Measurements from ENCODE around the gene SEM1. TPM values are rescaled to one million over a fixed set of nuclear protein-coding genes. Genes with fewer than 3 reads are reported as not detected.

SEM1 gene
- total and polyA plus RNA-seq, 7 donors = 16.3 to 102 (median 37.0) TPM

DNA sequence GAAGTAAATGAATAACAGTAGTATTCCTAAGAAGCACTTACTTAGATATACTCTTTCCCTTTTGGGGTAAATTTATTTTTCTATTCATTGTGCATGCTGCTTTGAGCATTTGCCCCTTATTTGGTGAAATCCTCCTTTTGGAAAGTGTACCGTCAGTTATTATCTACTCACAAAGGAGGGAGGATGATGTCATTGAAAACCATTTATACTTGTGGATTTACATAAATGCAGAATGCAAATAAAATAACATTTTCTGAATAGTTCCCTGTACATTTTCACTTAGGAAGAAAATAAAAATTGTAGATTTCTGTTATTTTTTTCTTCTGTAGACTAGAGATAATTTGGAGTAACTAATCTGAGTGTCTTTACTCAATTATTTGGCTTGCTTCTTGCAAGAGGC lies 29.5 kb upstream of the SEM1 start:
- H3K9me3 ChIP-seq = no peaks in the 10 kb centered on the region
- 46 to 75% methylated on average over 1 of the region's 1 CpG for WGBS, 2 donors
- TF ChIP-seq POLR2AphosphoS5 (IDR thresholded peaks at IDR 0.05) (no peak), POLR2A (IDR thresholded peaks at IDR 0.05) (no peak), EP300 (IDR thresholded peaks at IDR 0.05) (no peak)
- TF ChIP-seq, protein P1, sequence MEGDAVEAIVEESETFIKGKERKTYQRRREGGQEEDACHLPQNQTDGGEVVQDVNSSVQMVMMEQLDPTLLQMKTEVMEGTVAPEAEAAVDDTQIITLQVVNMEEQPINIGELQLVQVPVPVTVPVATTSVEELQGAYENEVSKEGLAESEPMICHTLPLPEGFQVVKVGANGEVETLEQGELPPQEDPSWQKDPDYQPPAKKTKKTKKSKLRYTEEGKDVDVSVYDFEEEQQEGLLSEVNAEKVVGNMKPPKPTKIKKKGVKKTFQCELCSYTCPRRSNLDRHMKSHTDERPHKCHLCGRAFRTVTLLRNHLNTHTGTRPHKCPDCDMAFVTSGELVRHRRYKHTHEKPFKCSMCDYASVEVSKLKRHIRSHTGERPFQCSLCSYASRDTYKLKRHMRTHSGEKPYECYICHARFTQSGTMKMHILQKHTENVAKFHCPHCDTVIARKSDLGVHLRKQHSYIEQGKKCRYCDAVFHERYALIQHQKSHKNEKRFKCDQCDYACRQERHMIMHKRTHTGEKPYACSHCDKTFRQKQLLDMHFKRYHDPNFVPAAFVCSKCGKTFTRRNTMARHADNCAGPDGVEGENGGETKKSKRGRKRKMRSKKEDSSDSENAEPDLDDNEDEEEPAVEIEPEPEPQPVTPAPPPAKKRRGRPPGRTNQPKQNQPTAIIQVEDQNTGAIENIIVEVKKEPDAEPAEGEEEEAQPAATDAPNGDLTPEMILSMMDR (IDR thresholded peaks at IDR 0.05) = no peak
- DNase-seq = no peak
- no peak overlapping the region for H3K4me3 ChIP-seq
- intact Hi-C loops (cut with DNase I) = no loop called here
- no peaks in the 10 kb centered on the region for H3K4me1 ChIP-seq
- H3K27me3 ChIP-seq = peaks cover 0 to 8% (median 0%) of the 10 kb centered on the region in 3 donors
- H3K36me3 ChIP-seq = no peaks in the 10 kb centered on the region
- no peak overlapping the region for H3K27ac ChIP-seq

DNA sequence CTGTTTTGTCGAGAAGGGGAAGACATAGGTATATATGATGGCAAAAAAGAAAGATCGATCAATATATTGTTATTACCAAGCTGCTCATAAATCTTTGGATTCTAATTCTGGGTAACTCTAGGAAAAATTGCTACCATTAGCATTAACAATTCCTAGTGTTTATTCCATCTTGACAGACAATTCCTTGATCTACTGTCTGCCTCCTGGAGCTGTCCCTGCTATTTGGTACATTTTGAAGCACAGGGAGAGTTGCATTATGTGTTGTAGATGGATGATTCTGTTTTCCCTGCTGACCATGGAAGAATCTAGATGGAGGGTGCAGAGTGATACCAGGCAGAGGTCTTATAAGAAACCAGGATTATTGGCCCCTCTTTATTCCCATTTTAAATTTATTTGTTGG lies 29.1 kb upstream of the SEM1 start:
- intact Hi-C loops (cut with DNase I) = no loop called here
- WGBS, 2 donors = 87 to 88% methylated on average over 2 of the region's 2 CpGs
- DNase-seq = no peak

DNA sequence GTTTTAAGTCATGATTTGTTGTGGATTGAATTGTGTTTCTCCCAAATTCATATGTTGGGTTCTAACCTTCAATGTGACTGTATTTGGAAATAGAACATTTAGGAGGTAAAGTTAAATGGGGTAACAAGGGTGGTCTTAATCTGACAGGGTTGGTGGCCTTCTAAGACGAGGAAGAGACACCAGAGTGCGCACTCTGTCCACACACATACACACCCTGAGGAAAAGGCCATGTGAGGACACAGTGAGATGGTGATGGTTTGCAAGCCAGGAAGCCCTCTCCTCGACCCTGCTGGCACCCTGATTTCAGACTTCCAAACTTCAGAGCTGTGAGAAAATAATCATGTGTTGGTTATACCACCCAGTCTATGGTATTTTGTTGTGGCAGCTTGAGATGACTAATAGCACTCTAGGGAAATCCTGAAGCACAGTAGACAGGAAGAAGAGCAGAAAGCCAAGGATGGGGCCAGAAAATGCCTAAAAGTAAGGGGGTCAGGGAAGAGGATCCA lies 28.0 kb upstream of the SEM1 start:
- no peak for TF ChIP-seq POLR2AphosphoS5 (IDR thresholded peaks at IDR 0.05)
- no peak for TF ChIP-seq EP300 (IDR thresholded peaks at IDR 0.05)
- TF ChIP-seq, protein P1 (IDR thresholded peaks at IDR 0.05) = no peak
- no peak for TF ChIP-seq POLR2A (IDR thresholded peaks at IDR 0.05)
- Histone ChIP-seq H3K27me3 (peaks cover 0 to 8% (median 0%) of the 10 kb centered on the region in 3 donors), H3K27ac (no peak overlapping the region), H3K4me1 (no peaks in the 10 kb centered on the region), H3K36me3 (no peaks in the 10 kb centered on the region), H3K9me3 (no peaks in the 10 kb centered on the region), H3K4me3 (no peak overlapping the region)
- intact Hi-C loops (cut with DNase I) = no loop called here
- 55 to 67% methylated on average over 3 of the region's 3 CpGs for WGBS, 2 donors
- no peak for DNase-seq

More for the DNA sequence above, 29.1 kb upstream of the SEM1 start:
- TF ChIP-seq EP300 (IDR thresholded peaks at IDR 0.05) = no peak
- TF ChIP-seq POLR2AphosphoS5 (IDR thresholded peaks at IDR 0.05) = no peak
- TF ChIP-seq, protein P1 (IDR thresholded peaks at IDR 0.05) = no peak
- TF ChIP-seq POLR2A (IDR thresholded peaks at IDR 0.05) = no peak
- H3K9me3 ChIP-seq = no peaks in the 10 kb centered on the region
- no peaks in the 10 kb centered on the region for H3K4me1 ChIP-seq
- H3K36me3 ChIP-seq = no peaks in the 10 kb centered on the region
- H3K27me3 ChIP-seq = peaks cover 0 to 8% (median 0%) of the 10 kb centered on the region in 3 donors
- no peak overlapping the region for H3K27ac ChIP-seq
- H3K4me3 ChIP-seq = no peak overlapping the region

DNA sequence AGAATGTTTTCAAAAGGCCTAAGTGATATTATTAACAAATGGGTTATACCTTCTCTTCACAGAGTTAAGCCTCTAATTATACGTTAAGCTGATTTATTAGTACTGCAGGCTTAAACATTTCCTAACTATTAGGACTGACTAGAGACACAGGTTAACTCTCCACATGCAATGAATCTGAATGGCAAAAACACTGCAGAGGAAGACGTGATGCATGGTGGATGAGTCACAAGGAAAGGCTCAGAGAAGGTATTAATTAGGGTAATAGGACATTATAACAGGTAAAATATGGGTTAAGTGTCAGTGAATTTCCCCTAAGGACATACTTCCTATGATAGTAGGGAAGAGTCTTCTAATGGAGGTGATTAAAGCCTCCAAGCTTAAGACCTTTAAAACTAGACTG lies 24.7 kb upstream of the SEM1 start:
- Histone ChIP-seq H3K27me3 (peaks cover 0 to 3% (median 0%) of the 10 kb centered on the region in 3 donors), H3K27ac (no peak overlapping the region), H3K36me3 (no peaks in the 10 kb centered on the region), H3K4me3 (no peak overlapping the region), H3K9me3 (no peaks in the 10 kb centered on the region), H3K4me1 (no peaks in the 10 kb centered on the region)
- WGBS, 2 donors = 61 to 69% methylated on average over 2 of the region's 2 CpGs
- no peak for TF ChIP-seq POLR2AphosphoS5 (IDR thresholded peaks at IDR 0.05)
- TF ChIP-seq, protein P1 (IDR thresholded peaks at IDR 0.05) = no peak
- TF ChIP-seq POLR2A (IDR thresholded peaks at IDR 0.05) = no peak
- no peak for TF ChIP-seq EP300 (IDR thresholded peaks at IDR 0.05)
- intact Hi-C loops (cut with DNase I) = no loop called here
- no peak for DNase-seq

DNA sequence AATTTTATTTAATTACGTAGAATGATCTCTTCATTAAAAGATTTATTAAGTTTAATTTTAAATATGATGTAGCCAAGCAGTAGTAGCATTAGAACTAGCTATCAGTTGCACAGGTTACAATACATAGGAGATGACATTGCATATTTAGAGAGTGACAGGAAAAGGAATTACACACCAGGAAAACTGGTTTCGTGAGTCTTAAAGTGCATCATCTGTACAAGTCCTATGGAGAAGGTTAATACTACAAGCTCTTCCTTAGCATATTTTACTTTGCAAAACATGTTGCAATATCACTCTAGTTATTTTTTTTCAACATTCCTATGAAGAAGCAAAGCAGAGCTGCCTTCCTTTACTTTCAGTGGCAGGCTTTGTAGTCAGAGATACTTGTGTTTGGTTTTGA lies 20.2 kb upstream of the SEM1 start:
- WGBS, 2 donors = 84% methylated on average over 2 of the region's 2 CpGs
- no peak overlapping the region for H3K4me3 ChIP-seq
- no peaks in the 10 kb centered on the region for H3K4me1 ChIP-seq
- no peaks in the 10 kb centered on the region for H3K27me3 ChIP-seq
- H3K9me3 ChIP-seq = no peaks in the 10 kb centered on the region
- intact Hi-C loops (cut with DNase I) = no loop called here
- H3K27ac ChIP-seq = no peak overlapping the region
- no peaks in the 10 kb centered on the region for H3K36me3 ChIP-seq
- TF ChIP-seq EP300 (IDR thresholded peaks at IDR 0.05) (no peak), POLR2AphosphoS5 (IDR thresholded peaks at IDR 0.05) (no peak), POLR2A (IDR thresholded peaks at IDR 0.05) (no peak)
- TF ChIP-seq, protein P1 (IDR thresholded peaks at IDR 0.05) = no peak
- no peak for DNase-seq

Data from sigmoid colon (tissue), 7 donors.